SK-N-SH treated with all-trans-retinoic acid at 6 μM for 48 hours (cell line): ENCODE measurements around the gene FIGN.

Source experiments
- ATAC-seq: fragments of 200-7000 bp; cut with Tn5 transposase; 3 replicates; pipeline ENCODE4 v1.9.1; 2020; ENCODE audit warnings: mild to moderate bottlenecking, moderate library complexity
- ARNTL ChIP-seq: fragments of 450-650 bp; formaldehyde crosslinking; IDR thresholded peaks from 2 replicates; pipeline ENCODE4 v1.5.0; 2020; ENCODE audit warnings: low read depth, mild to moderate bottlenecking, moderate library complexity, borderline replicate concordance
- BACH2 ChIP-seq: fragments of 250-450 bp; sonication (Bioruptor Pico); IDR thresholded peaks from 2 replicates; pipeline ENCODE4 v1.9.0; 2021; ENCODE audit warnings: mild to moderate bottlenecking, borderline replicate concordance
- CREB5 ChIP-seq: fragments of 250-450 bp; sonication (Bioruptor Pico); IDR thresholded peaks from 2 replicates; pipeline ENCODE4 v1.5.1; 2020; ENCODE audit warnings: low read depth, mild to moderate bottlenecking, moderate library complexity
- CSRNP3 ChIP-seq: fragments of 250-450 bp; sonication (Bioruptor Pico); IDR thresholded peaks from 2 replicates; pipeline ENCODE4 v1.5.1; 2021; ENCODE audit warnings: mild to moderate bottlenecking, moderate library complexity
- ESRRG ChIP-seq: fragments of 250-450 bp; sonication (Bioruptor Pico); IDR thresholded peaks from 2 replicates; pipeline ENCODE4 v1.6.1; 2021; ENCODE audit warnings: mild to moderate bottlenecking
- GLIS3 ChIP-seq: fragments of 250-450 bp; sonication (Bioruptor Pico); IDR thresholded peaks from 2 replicates; pipeline ENCODE4 v1.5.0; 2020; ENCODE audit warnings: mild to moderate bottlenecking, moderate library complexity
- OSR1 ChIP-seq: fragments of 250-450 bp; sonication (Bioruptor Pico); IDR thresholded peaks from 2 replicates; pipeline ENCODE4 v1.8.0; 2022; ENCODE audit warnings: moderate library complexity, mild to moderate bottlenecking, inconsistent platforms
- PATZ1 ChIP-seq: fragments of 250-450 bp; sonication (Bioruptor Pico); IDR thresholded peaks from 2 replicates; pipeline ENCODE4 v1.8.0; 2020; ENCODE audit warnings: mild to moderate bottlenecking, moderate library complexity, borderline replicate concordance
- POU6F1 ChIP-seq: fragments of 250-450 bp; sonication (Bioruptor Pico); IDR thresholded peaks from 2 replicates; pipeline ENCODE4 v1.8.0; 2021; ENCODE audit warnings: low read depth, mild to moderate bottlenecking, moderate library complexity, borderline replicate concordance
- PPARA ChIP-seq: fragments of 250-450 bp; sonication (Bioruptor Pico); IDR thresholded peaks from 2 replicates; pipeline ENCODE4 v1.5.0; 2020; ENCODE audit warnings: mild to moderate bottlenecking, borderline replicate concordance
- RARB ChIP-seq: fragments of 250-450 bp; sonication (Bioruptor Pico); IDR thresholded peaks from 2 replicates; pipeline ENCODE4 v1.8.0; 2021; ENCODE audit warnings: mild to moderate bottlenecking, moderate library complexity
- TCF4 ChIP-seq: fragments of 250-450 bp; sonication (Bioruptor Pico); IDR thresholded peaks from 2 replicates; pipeline ENCODE4 v1.8.0; 2021; ENCODE audit warnings: mild to moderate bottlenecking, moderate library complexity, borderline replicate concordance
- TOX ChIP-seq: fragments of 250-450 bp; sonication (Bioruptor Pico); IDR thresholded peaks from 2 replicates; pipeline ENCODE4 v1.8.0; 2021; ENCODE audit warnings: mild to moderate bottlenecking, moderate library complexity, borderline replicate concordance
- TSHZ2 ChIP-seq: fragments of 250-450 bp; sonication (Bioruptor Pico); IDR thresholded peaks from 2 replicates; pipeline ENCODE4 v1.5.0; 2020; ENCODE audit warnings: mild to moderate bottlenecking, moderate library complexity
- ZFP3 ChIP-seq: fragments of 250-450 bp; sonication (Bioruptor Pico); IDR thresholded peaks from 2 replicates; pipeline ENCODE4 v1.5.0; 2020; ENCODE audit warnings: mild to moderate bottlenecking, moderate library complexity
- ZFP30 ChIP-seq: fragments of 450-650 bp; formaldehyde crosslinking; IDR thresholded peaks from 2 replicates; pipeline ENCODE4 v1.5.0; 2022; ENCODE audit warnings: mild to moderate bottlenecking, moderate library complexity
- ZNF565 ChIP-seq: fragments of 450-650 bp; formaldehyde crosslinking; conservative IDR thresholded peaks from 2 replicates; pipeline ENCODE4 v1.5.0; 2020; ENCODE audit warnings: low read depth, mild to moderate bottlenecking, moderate library complexity
- ZNF70 ChIP-seq: fragments of 450-650 bp; formaldehyde crosslinking; IDR thresholded peaks from 2 replicates; pipeline ENCODE4 v1.5.0; 2020; ENCODE audit warnings: mild to moderate bottlenecking, moderate library complexity
- ZNF8 ChIP-seq: fragments of 450-650 bp; formaldehyde crosslinking; IDR thresholded peaks from 2 replicates; pipeline ENCODE4 v1.5.0; 2020; ENCODE audit warnings: mild to moderate bottlenecking, moderate library complexity

Gene FIGN

GRCh38 chr2:163764566-163764965 lies 28.8 kb upstream of the FIGN start (continued):
- no peak for TF ChIP-seq CSRNP3
- TF ChIP-seq, all 23 proteins: peak for 0

GRCh38 chr2:163759013-163759412 lies 23.2 kb upstream of the FIGN start:
- TF ChIP-seq GLIS3 (CRISPR knock-in tag) (no peak), ARNTL (CRISPR knock-in tag) (no peak)
- TF ChIP-seq, all 23 proteins: peak for 0
- no peak for ATAC-seq

GRCh38 chr2:163757814-163758213 lies 22.0 kb upstream of the FIGN start:
- TF ChIP-seq GLIS3 (CRISPR knock-in tag) (no peak), RARB (CRISPR knock-in tag) (no peak), ZFP30 (CRISPR knock-in tag) (no peak), PATZ1 (CRISPR knock-in tag) (no peak), PPARA (CRISPR knock-in tag) (no peak)
- ATAC-seq = no peak

- ATAC-seq = no peak
- TF ChIP-seq GLIS3 (CRISPR knock-in tag) (no peak), TSHZ2 (CRISPR knock-in tag) (no peak), TCF4 (CRISPR knock-in tag) (no peak), ZNF70 (CRISPR knock-in tag) (no peak), ZNF8 (CRISPR knock-in tag) (no peak), TOX (no peak), ESRRG (no peak), OSR1 (CRISPR knock-in tag) (no peak), POU6F1 (CRISPR knock-in tag) (no peak), BACH2 (CRISPR knock-in tag) (no peak), PATZ1 (CRISPR knock-in tag) (no peak), ZFP3 (no peak), ZNF565 (CRISPR knock-in tag) (no peak)
Measured at GRCh38 chr2:163756588-163756987, 20.8 kb upstream of the FIGN start.

- ATAC-seq = no peak
- TF ChIP-seq GLIS3 (CRISPR knock-in tag) = no peak
- no peak for TF ChIP-seq ZNF565 (CRISPR knock-in tag)
- no peak for TF ChIP-seq CREB5
- TF ChIP-seq BACH2 (CRISPR knock-in tag) = no peak
- no peak for TF ChIP-seq TOX
- TF ChIP-seq TSHZ2 (CRISPR knock-in tag) = no peak
- TF ChIP-seq CSRNP3 = no peak
Measured at GRCh38 chr2:163755366-163755765, 19.6 kb upstream of the FIGN start.
